Measurements from ENCODE around the gene VEPH1.

Gene VEPH1

DNA sequence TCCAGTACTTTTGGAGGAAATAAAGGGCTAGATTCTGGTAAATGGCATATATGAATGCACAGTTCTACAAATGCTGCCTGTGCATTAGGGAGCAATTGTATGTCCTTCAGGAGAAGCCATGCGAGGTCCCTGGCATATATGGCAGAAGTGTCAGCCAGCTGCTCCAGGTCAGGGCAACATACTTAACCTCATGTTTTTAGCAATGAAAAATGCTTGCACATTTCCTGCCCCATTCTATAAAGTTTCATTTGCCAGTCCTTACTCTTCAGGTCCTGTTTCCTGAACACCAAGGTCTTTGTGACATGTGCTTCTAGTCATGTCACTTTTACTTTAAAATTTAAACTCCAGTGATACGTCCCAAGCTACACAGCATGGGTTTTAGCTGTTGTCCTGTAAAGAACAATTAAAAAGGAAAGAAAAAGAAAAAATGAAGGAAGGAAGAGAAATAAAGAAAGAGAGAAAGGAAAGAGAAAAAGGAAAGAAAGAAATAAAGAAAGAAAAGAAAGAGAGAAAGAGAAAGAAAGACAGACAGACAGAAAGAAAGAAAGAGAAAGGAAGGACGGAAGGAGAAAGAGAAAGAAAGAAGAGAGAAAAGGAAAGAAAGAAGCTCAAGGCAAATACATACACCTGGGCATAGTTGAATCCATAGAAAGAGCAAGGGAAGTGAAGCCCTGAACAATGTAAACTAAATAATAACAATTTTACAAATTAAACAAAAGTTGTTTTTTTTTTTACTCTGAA is 86.7 kb downstream of the VEPH1 start:
- Histone ChIP-seq H3K4me2 (ENCODE audit: low read length) (no peak overlapping the region), H4K20me1 (ENCODE audit: control insufficient read depth, insufficient read depth, low read depth, low read length) (no peaks in the 10 kb centered on the region), H3K27me3 (ENCODE audit: control insufficient read depth, low read length) (no peaks in the 10 kb centered on the region), H3K4me1 (ENCODE audit: control insufficient read depth, low read length) (no peaks in the 10 kb centered on the region), H3K36me3 (ENCODE audit: control insufficient read depth, low read length) (no peaks in the 10 kb centered on the region), H3K9me2 (replicated peaks; ENCODE audit: control insufficient read depth, low read length) (no peaks in the 10 kb centered on the region), H3K27ac (ENCODE audit: low read depth, low read length) (no peak overlapping the region), H3K4me3 (ENCODE audit: low read length) (no peak overlapping the region), H3K9me3 (ENCODE audit: control insufficient read depth, insufficient read depth, low read length) (no peaks in the 10 kb centered on the region), H3K79me2 (ENCODE audit: control insufficient read depth, low read length) (no peaks in the 10 kb centered on the region), H3F3A (ENCODE audit: control insufficient read depth, insufficient read depth) (no peaks in the 10 kb centered on the region)
- TF ChIP-seq CTCF (IDR thresholded peaks at IDR 0.05; ENCODE audit: low read depth, low read length, poor library complexity, severe bottlenecking) (no peak), EZH2phosphoT487 (IDR thresholded peaks at IDR 0.05; ENCODE audit: borderline replicate concordance, low read length) (no peak)

DNA sequence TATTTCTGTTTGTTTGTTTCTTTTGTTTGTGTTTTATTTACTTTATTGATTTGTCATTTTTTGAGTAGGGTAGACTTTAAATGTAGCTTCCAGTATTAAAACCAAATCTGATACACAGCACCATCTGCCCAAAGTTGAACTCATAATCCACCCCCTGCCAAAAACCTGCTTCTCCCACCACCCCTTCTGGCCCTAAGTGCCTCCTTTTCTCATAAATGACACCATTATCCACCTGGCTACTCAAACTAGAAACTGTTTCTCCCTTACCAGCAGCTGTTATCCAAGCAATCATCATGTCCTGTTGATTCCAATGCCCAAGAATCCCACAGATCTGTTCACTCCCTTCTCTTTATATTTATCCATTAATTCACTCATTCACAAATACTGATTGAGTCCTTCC is 88.4 kb downstream of the VEPH1 start:
- H3K4me3 ChIP-seq (ENCODE audit: low read length) = no peak overlapping the region
- no peaks in the 10 kb centered on the region for H3K9me2 ChIP-seq (replicated peaks; ENCODE audit: control insufficient read depth, low read length)
- no peaks in the 10 kb centered on the region for H4K20me1 ChIP-seq (ENCODE audit: control insufficient read depth, insufficient read depth, low read depth, low read length)
- H3K4me2 ChIP-seq (ENCODE audit: low read length) = no peak overlapping the region
- TF ChIP-seq CTCF (IDR thresholded peaks at IDR 0.05; ENCODE audit: low read depth, low read length, poor library complexity, severe bottlenecking) (no peak), EZH2phosphoT487 (IDR thresholded peaks at IDR 0.05; ENCODE audit: borderline replicate concordance, low read length) (no peak)
- no peaks in the 10 kb centered on the region for H3K9me3 ChIP-seq (ENCODE audit: control insufficient read depth, insufficient read depth, low read length)
- no peak overlapping the region for H3K27ac ChIP-seq (ENCODE audit: low read depth, low read length)
- no peaks in the 10 kb centered on the region for H3F3A ChIP-seq (ENCODE audit: control insufficient read depth, insufficient read depth)
- H3K27me3 ChIP-seq (ENCODE audit: control insufficient read depth, low read length) = no peaks in the 10 kb centered on the region
- H3K4me1 ChIP-seq (ENCODE audit: control insufficient read depth, low read length) = no peaks in the 10 kb centered on the region
- H3K79me2 ChIP-seq (ENCODE audit: control insufficient read depth, low read length) = no peaks in the 10 kb centered on the region
- no peaks in the 10 kb centered on the region for H3K36me3 ChIP-seq (ENCODE audit: control insufficient read depth, low read length)

- H3F3A ChIP-seq (ENCODE audit: control insufficient read depth, insufficient read depth) = no peaks in the 10 kb centered on the region
- H3K9me2 ChIP-seq (replicated peaks; ENCODE audit: control insufficient read depth, low read length) = no peaks in the 10 kb centered on the region
- H3K27ac ChIP-seq (ENCODE audit: low read depth, low read length) = no peak overlapping the region
- no peak overlapping the region for H3K4me2 ChIP-seq (ENCODE audit: low read length)
- no peaks in the 10 kb centered on the region for H4K20me1 ChIP-seq (ENCODE audit: control insufficient read depth, insufficient read depth, low read depth, low read length)
- no peaks in the 10 kb centered on the region for H3K4me1 ChIP-seq (ENCODE audit: control insufficient read depth, low read length)
- H3K4me3 ChIP-seq (ENCODE audit: low read length) = no peak overlapping the region
- H3K9me3 ChIP-seq (ENCODE audit: control insufficient read depth, insufficient read depth, low read length) = no peaks in the 10 kb centered on the region
- no peaks in the 10 kb centered on the region for H3K79me2 ChIP-seq (ENCODE audit: control insufficient read depth, low read length)
- no peaks in the 10 kb centered on the region for H3K36me3 ChIP-seq (ENCODE audit: control insufficient read depth, low read length)
- TF ChIP-seq CTCF (IDR thresholded peaks at IDR 0.05; ENCODE audit: low read depth, low read length, poor library complexity, severe bottlenecking) (no peak), EZH2phosphoT487 (IDR thresholded peaks at IDR 0.05; ENCODE audit: borderline replicate concordance, low read length) (no peak)
- H3K27me3 ChIP-seq (ENCODE audit: control insufficient read depth, low read length) = no peaks in the 10 kb centered on the region
Observed at GRCh38 chr3:157412323-157412855, 90.8 kb downstream of the VEPH1 start.

Data from DOHH2 (cell line).